ENCODE data around the gene CREBBP. TPM values are rescaled to one million over a fixed set of nuclear protein-coding genes. Genes with fewer than 3 reads are reported as not detected.

Gene CREBBP
- polyA plus RNA-seq, 1 donor (not counting 4 experiments of a cell fraction or from before 2014, with no cell fraction given), result 5.0 TPM

GRCh38 chr16:3756113-3756512, 124.4 kb downstream of the CREBBP start:
- H3K27ac ChIP-seq (ENCODE audit: control insufficient read depth, insufficient read depth, low read length), result no peak overlapping the region
- H3K9me1 ChIP-seq (ENCODE audit: control insufficient read depth, extremely low read depth, insufficient read depth, low read length), result no peaks in the 10 kb centered on the region
- dilution Hi-C loops (cut with MboI; ENCODE audit: extremely low pct_ligation_motif_present, low sequenced_read_pairs), result no loop called here
- no peaks in the 10 kb centered on the region for H3K27me3 ChIP-seq (ENCODE audit: control insufficient read depth, extremely low read depth, insufficient read depth, low read length)
- H3K4me1 ChIP-seq (ENCODE audit: control insufficient read depth, extremely low read depth, insufficient read depth, low read length), result no peaks in the 10 kb centered on the region
- no peak overlapping the region for H2AFZ ChIP-seq (ENCODE audit: control insufficient read depth, low read length)
- H3K4me3 ChIP-seq (ENCODE audit: control insufficient read depth in 2 of 3, extremely low read depth in 1 of 3, insufficient read depth in 2 of 3, low read depth in 1 of 3, low read length in 3 of 3), result no peak overlapping the region
- H3K4me2 ChIP-seq (ENCODE audit: control insufficient read depth, extremely low read depth, insufficient read depth, low read depth, low read length), result no peak overlapping the region
- H3K9ac ChIP-seq (ENCODE audit: control insufficient read depth, extremely low read depth, insufficient read depth, low read length), result no peak overlapping the region
- H3K79me2 ChIP-seq (ENCODE audit: control insufficient read depth, insufficient read depth, low read length), result no peaks in the 10 kb centered on the region
- TF ChIP-seq CTCF (optimal IDR thresholded peaks at IDR 0.05 in 1 of 3, IDR thresholded peaks at IDR 0.05 in 1 of 3, conservative IDR thresholded peaks at IDR 0.05 in 1 of 3; ENCODE audit: extremely low read depth in 1 of 3, insufficient read depth in 2 of 3, low read length in 3 of 3) (no peak), EZH2 (IDR thresholded peaks at IDR 0.05; ENCODE audit: low read length) (no peak)
- no peaks in the 10 kb centered on the region for H3K9me3 ChIP-seq (ENCODE audit: control insufficient read depth, low read depth, low read length)
- H3K36me3 ChIP-seq (ENCODE audit: control insufficient read depth in 2 of 2, extremely low read depth in 1 of 2, insufficient read depth in 2 of 2, low read length in 2 of 2), result peaks cover 20 to 31% of the 10 kb centered on the region in 2 experiments
- no peaks in the 10 kb centered on the region for H4K20me1 ChIP-seq (ENCODE audit: control insufficient read depth, extremely low read depth, insufficient read depth, low read length)
- no peak for FAIRE-seq
- DNase-seq (ENCODE audit: low read depth, low spot score), result no peak

GRCh38 chr16:3755249-3755648, 125.3 kb downstream of the CREBBP start:
- Histone ChIP-seq H4K20me1 (ENCODE audit: control insufficient read depth, extremely low read depth, insufficient read depth, low read length) (no peaks in the 10 kb centered on the region), H2AFZ (ENCODE audit: control insufficient read depth, low read length) (no peak overlapping the region), H3K79me2 (ENCODE audit: control insufficient read depth, insufficient read depth, low read length) (no peaks in the 10 kb centered on the region), H3K9me3 (ENCODE audit: control insufficient read depth, low read depth, low read length) (no peaks in the 10 kb centered on the region), H3K4me3 (ENCODE audit: control insufficient read depth in 2 of 3, extremely low read depth in 1 of 3, insufficient read depth in 2 of 3, low read depth in 1 of 3, low read length in 3 of 3) (no peak overlapping the region), H3K4me1 (ENCODE audit: control insufficient read depth, extremely low read depth, insufficient read depth, low read length) (no peaks in the 10 kb centered on the region), H3K9me1 (ENCODE audit: control insufficient read depth, extremely low read depth, insufficient read depth, low read length) (no peaks in the 10 kb centered on the region), H3K36me3 (ENCODE audit: control insufficient read depth in 2 of 2, extremely low read depth in 1 of 2, insufficient read depth in 2 of 2, low read length in 2 of 2) (peaks cover 18 to 28% of the 10 kb centered on the region in 2 experiments), H3K9ac (ENCODE audit: control insufficient read depth, extremely low read depth, insufficient read depth, low read length) (no peak overlapping the region), H3K4me2 (ENCODE audit: control insufficient read depth, extremely low read depth, insufficient read depth, low read depth, low read length) (no peak overlapping the region), H3K27ac (ENCODE audit: control insufficient read depth, insufficient read depth, low read length) (no peak overlapping the region), H3K27me3 (ENCODE audit: control insufficient read depth, extremely low read depth, insufficient read depth, low read length) (no peaks in the 10 kb centered on the region)
- dilution Hi-C loops (cut with MboI; ENCODE audit: extremely low pct_ligation_motif_present, low sequenced_read_pairs), result no loop called here
- TF ChIP-seq EZH2 (IDR thresholded peaks at IDR 0.05; ENCODE audit: low read length) (no peak), CTCF (optimal IDR thresholded peaks at IDR 0.05 in 1 of 3, IDR thresholded peaks at IDR 0.05 in 1 of 3, conservative IDR thresholded peaks at IDR 0.05 in 1 of 3; ENCODE audit: extremely low read depth in 1 of 3, insufficient read depth in 2 of 3, low read length in 3 of 3) (no peak)
- no peak for DNase-seq (ENCODE audit: low read depth, low spot score)
- FAIRE-seq, result no peak
